ENCODE data around the gene PRELID3B.

PRELID3B gene

GRCh38 chr20:58992911-58993310 lies 49.7 kb downstream of the PRELID3B start:
- Mint-ChIP-seq H3K27ac (no peak overlapping the region), H3K9me3 (no peaks in the 10 kb centered on the region), H3K36me3 (ENCODE audit: low read depth) (peaks cover 47% of the 10 kb centered on the region)

DNA sequence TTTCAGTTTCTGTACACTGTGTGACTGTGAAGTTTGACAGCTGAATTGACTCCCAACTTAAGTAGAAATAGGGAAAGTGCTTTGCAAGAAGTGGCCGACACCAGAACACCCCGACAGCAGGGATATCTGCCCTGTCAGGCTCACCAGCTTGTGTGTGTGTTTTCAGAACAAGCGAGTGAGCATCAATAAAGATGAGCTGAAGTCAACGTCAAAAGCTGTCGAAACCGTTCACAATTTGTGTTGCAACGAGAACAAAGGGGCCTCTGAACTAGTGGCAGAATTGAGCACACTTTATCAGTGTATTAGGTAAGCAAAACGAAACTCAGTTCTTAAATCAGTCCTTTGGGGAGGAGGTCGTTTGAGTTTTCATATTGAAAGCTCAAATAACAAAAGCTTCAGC lies 50.9 kb downstream of the PRELID3B start:
- H3K4me3 Mint-ChIP-seq = no peak overlapping the region
- H3K36me3 Mint-ChIP-seq (ENCODE audit: low read depth) = peaks cover 51% of the 10 kb centered on the region
- no peaks in the 10 kb centered on the region for H3K27me3 Mint-ChIP-seq (ENCODE audit: low read depth)
- H3K4me1 Mint-ChIP-seq (ENCODE audit: low read depth) = peaks cover 11% of the 10 kb centered on the region
- no peaks in the 10 kb centered on the region for H3K9me3 Mint-ChIP-seq
- H3K27ac Mint-ChIP-seq = no peak overlapping the region

More at GRCh38 chr20:58992911-58993310, 49.7 kb downstream of the PRELID3B start:
- H3K27me3 Mint-ChIP-seq (ENCODE audit: low read depth) = no peaks in the 10 kb centered on the region
- peaks cover 5% of the 10 kb centered on the region for H3K4me1 Mint-ChIP-seq (ENCODE audit: low read depth)
- no peak overlapping the region for H3K4me3 Mint-ChIP-seq

DNA sequence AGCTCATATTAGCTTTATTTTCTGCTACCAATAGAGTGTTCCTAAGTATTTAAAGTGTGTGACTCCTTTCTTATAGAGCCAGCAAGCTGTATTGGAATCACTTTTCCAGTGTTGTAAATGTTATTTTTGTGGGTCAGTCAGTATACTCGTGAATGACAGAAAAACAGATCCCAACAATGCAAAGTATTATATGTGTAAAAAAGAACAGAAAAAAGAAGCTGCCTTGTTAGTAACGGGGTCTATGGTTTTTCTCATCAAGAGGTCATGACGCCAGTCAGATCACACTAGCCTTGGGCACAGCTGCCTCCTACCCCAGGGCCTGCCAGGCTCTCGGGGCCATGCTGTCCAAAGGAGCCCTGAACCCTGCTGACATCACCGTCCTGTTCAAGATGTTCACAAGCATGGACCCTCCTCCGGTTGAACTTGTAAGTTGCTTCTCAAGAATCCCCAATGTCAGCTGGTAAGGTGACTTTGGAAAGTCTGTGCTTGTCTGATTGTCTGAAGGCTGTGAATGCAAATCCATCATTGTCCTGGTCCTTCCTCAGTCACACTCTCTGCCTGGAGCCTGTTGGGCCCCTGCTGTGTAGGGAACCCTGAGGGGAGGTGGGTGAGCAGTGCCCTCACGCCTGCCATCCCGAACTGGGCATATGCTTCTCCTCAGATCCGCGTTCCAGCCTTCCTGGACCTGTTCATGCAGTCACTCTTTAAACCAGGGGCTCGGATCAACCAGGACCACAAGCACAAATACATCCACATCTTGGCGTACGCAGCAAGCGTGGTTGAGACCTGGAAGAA lies 51.7 kb downstream of the PRELID3B start:
- Mint-ChIP-seq H3K9me3 (no peaks in the 10 kb centered on the region), H3K4me3 (no peak overlapping the region), H3K27ac (no peak overlapping the region), H3K27me3 (ENCODE audit: low read depth) (no peaks in the 10 kb centered on the region), H3K36me3 (ENCODE audit: low read depth) (peaks cover 50% of the 10 kb centered on the region), H3K4me1 (ENCODE audit: low read depth) (peaks cover 11% of the 10 kb centered on the region)

GRCh38 chr20:58989196-58989595 lies 53.4 kb downstream of the PRELID3B start:
- Mint-ChIP-seq H3K27me3 (ENCODE audit: low read depth) (no peaks in the 10 kb centered on the region), H3K36me3 (ENCODE audit: low read depth) (peaks cover 47% of the 10 kb centered on the region), H3K27ac (no peak overlapping the region), H3K4me1 (ENCODE audit: low read depth) (peaks cover 20% of the 10 kb centered on the region), H3K9me3 (no peaks in the 10 kb centered on the region), H3K4me3 (no peak overlapping the region)

GRCh38 chr20:58988565-58988882 lies 54.1 kb downstream of the PRELID3B start:
- Mint-ChIP-seq H3K27me3 (ENCODE audit: low read depth) (no peaks in the 10 kb centered on the region), H3K4me3 (no peak overlapping the region), H3K27ac (no peak overlapping the region), H3K4me1 (ENCODE audit: low read depth) (peaks cover 26% of the 10 kb centered on the region), H3K36me3 (ENCODE audit: low read depth) (peaks cover 42% of the 10 kb centered on the region), H3K9me3 (no peaks in the 10 kb centered on the region)

DNA sequence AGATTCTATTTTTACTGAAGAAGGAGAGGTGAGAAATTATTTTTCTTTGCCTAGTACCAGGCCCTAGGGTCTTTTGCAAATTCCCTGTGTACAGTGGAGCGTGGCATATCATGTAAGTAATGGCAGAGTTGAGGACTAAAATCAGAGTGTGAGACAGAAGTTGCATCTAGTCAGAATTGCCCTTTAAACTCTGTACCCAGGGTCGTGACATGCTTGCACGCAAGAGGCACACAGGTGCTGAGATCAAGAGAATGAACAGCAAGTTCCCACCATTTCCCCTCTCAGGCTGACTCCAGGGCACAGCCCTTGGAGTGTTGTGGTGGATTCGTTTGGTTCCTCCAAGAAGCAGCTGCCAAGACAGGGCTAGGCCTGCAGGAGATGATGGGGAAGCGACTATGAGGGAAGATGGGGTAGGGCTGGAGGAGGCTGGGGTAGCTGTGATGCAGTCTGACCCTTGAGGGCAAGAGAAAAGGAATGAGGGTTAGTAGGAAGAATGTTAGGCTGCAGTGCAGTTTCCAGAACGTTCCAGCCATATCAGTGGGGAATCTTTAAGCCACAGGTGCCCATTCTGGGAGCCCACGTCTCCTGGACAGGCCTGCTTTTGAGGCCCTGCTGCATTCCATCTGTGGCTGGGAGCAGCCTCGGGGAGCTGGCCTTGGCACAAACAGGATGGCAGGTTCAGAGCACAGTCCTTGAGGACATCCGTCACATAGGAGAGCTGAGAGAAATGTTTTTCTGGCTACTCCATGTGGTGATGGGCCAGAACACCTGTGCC lies 54.6 kb downstream of the PRELID3B start:
- Mint-ChIP-seq H3K9me3 (no peaks in the 10 kb centered on the region), H3K4me3 (no peak overlapping the region), H3K27ac (no peak overlapping the region), H3K36me3 (ENCODE audit: low read depth) (peaks cover 39% of the 10 kb centered on the region), H3K27me3 (ENCODE audit: low read depth) (no peaks in the 10 kb centered on the region), H3K4me1 (ENCODE audit: low read depth) (peaks cover 29% of the 10 kb centered on the region)

DNA sequence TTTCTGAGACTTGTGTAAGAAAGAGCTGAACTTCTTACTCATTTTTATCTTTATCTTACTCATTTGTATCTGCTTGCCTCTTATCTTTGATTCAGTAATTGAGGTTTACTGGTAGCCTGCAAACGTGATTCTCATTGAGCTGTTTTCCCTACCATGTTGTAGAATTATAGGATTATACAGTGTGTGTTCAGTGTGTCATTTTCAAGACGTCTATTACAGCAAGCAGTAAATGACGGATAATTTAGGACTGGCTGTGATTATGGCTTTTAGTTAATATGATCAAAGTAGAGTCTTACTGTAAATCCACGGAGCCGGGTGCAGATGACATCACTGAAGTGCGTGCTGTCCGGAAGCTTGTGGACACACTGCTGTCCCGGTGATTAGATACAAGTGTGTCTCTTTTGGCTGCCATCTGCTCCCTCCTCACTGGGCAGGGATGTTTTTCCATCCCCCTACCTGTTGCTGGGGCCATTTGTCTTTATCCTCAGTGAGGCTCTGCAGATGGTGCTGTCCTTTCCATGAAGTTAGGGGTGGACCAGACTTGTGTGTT lies 55.5 kb downstream of the PRELID3B start:
- Mint-ChIP-seq H3K27me3 (ENCODE audit: low read depth) (no peaks in the 10 kb centered on the region), H3K27ac (no peak overlapping the region), H3K4me3 (no peak overlapping the region), H3K4me1 (ENCODE audit: low read depth) (peaks cover 36% of the 10 kb centered on the region), H3K36me3 (ENCODE audit: low read depth) (peaks cover 42% of the 10 kb centered on the region), H3K9me3 (no peaks in the 10 kb centered on the region)

- Mint-ChIP-seq H3K9me3 (no peaks in the 10 kb centered on the region), H3K36me3 (ENCODE audit: low read depth) (peaks cover 37% of the 10 kb centered on the region), H3K27me3 (ENCODE audit: low read depth) (no peaks in the 10 kb centered on the region), H3K4me3 (no peak overlapping the region), H3K4me1 (ENCODE audit: low read depth) (peaks cover 36% of the 10 kb centered on the region), H3K27ac (no peak overlapping the region)
Measured at GRCh38 chr20:58986286-58986967, 56.2 kb downstream of the PRELID3B start.

GRCh38 chr20:58985656-58986055 lies 56.9 kb downstream of the PRELID3B start:
- no peaks in the 10 kb centered on the region for H3K27me3 Mint-ChIP-seq (ENCODE audit: low read depth)
- H3K4me3 Mint-ChIP-seq = no peak overlapping the region
- H3K4me1 Mint-ChIP-seq (ENCODE audit: low read depth) = peaks cover 36% of the 10 kb centered on the region
- H3K36me3 Mint-ChIP-seq (ENCODE audit: low read depth) = peaks cover 35% of the 10 kb centered on the region
- H3K9me3 Mint-ChIP-seq = no peaks in the 10 kb centered on the region
- no peak overlapping the region for H3K27ac Mint-ChIP-seq

DNA sequence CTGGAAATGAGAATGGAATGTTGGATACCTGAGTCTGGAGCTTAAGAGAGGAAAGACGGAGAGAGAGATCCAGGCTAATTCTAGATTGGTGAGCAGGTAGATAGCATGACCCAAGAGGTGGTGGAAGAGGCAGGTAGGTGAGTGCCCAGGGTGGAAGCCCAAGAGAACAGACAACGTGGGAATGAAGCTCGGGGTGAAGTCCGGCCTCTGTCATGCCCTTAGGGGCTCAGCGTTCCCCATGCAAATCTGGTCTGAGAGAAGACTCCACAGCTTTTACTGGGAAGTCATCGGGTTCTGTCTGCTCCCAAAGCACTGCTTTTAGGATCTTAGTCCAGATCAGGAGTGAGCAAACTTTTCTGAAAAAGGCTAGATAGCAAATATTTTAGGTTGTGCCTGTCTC lies 57.9 kb downstream of the PRELID3B start:
- Mint-ChIP-seq H3K4me3 (no peak overlapping the region), H3K36me3 (ENCODE audit: low read depth) (peaks cover 34% of the 10 kb centered on the region), H3K27ac (no peak overlapping the region), H3K4me1 (ENCODE audit: low read depth) (peaks cover 36% of the 10 kb centered on the region), H3K9me3 (no peaks in the 10 kb centered on the region), H3K27me3 (ENCODE audit: low read depth) (no peaks in the 10 kb centered on the region)

Measured in T-helper 1 cell treated with Interleukin-12 subunit alpha and Interleukin-12 subunit beta and Interleukin-4 antibody, amounts not matched to agents 30 μg/mL and 1 μg/mL, for 36 hours (primary cell).